WTC11 (cell line): ENCODE data around the gene SKIC8. TPM values are rescaled to one million over a fixed set of nuclear protein-coding genes. Genes with fewer than 3 reads are reported as not detected.

Experiments used
- ATAC-seq: fragments of 200-7000 bp; cut with Tn5 transposase; 2 replicates; pipeline ENCODE4 v1.10.0; 2021; ENCODE audit warnings: mild to moderate bottlenecking, moderate library complexity
- CTCF ChIA-PET: fragments of 300-600 bp; sonication (Branson Sonifier 250); formaldehyde crosslinking; loops from one replicate; lab custom pipeline; 2021; ENCODE audit warnings: antibody characterized with exemption; lab: Charles Lee
- POLR2A ChIA-PET: fragments of 350-600 bp; sonication (Branson Sonifier 250); formaldehyde crosslinking; loops from one replicate; lab custom pipeline; 2021; ENCODE audit warnings: antibody characterized with exemption; lab: Charles Lee
- DNase-seq: peaks from one replicate; pipeline ENCODE4 v3.0.0; 2021; ENCODE audit warnings: low spot score
- H3K27ac Mint-ChIP-seq: 2 replicates; pipeline ENCODE4 v1.8.0; 2021; ENCODE audit warnings: mixed read lengths
- H3K27me3 Mint-ChIP-seq: 2 replicates; pipeline ENCODE4 v1.8.0; 2021; ENCODE audit warnings: low read depth, mild to moderate bottlenecking, moderate library complexity, mixed read lengths
- H3K36me3 Mint-ChIP-seq: 2 replicates; pipeline ENCODE4 v1.8.0; 2021; ENCODE audit warnings: mixed read lengths
- H3K4me1 Mint-ChIP-seq: 2 replicates; pipeline ENCODE4 v1.8.0; 2022; ENCODE audit warnings: mixed read lengths
- H3K4me3 Mint-ChIP-seq: 2 replicates; pipeline ENCODE4 v1.8.0; 2021; ENCODE audit warnings: mild to moderate bottlenecking, moderate library complexity, mixed read lengths
- H3K9me3 Mint-ChIP-seq: 2 replicates; pipeline ENCODE4 v1.8.0; 2021; ENCODE audit warnings: mixed read lengths
- ATF2 ChIP-seq: sonication (generic); formaldehyde crosslinking; IDR thresholded peaks from 2 replicates; pipeline ENCODE4 v1.8.1; 2022; ENCODE audit warnings: low read depth, missing genetic modification reagents, borderline replicate concordance
- E2F4 ChIP-seq: sonication (generic); formaldehyde crosslinking; IDR thresholded peaks from 2 replicates; pipeline ENCODE4 v1.8.1; 2022; ENCODE audit warnings: low read depth, mild to moderate bottlenecking, moderate library complexity, missing genetic modification reagents, borderline replicate concordance
- ELF4 ChIP-seq: sonication (generic); formaldehyde crosslinking; IDR thresholded peaks from 2 replicates; pipeline ENCODE4 v1.8.1; 2022; ENCODE audit warnings: low read depth, mild to moderate bottlenecking, moderate library complexity, missing genetic modification reagents
- ETV6 ChIP-seq: sonication (generic); formaldehyde crosslinking; IDR thresholded peaks from 2 replicates; pipeline ENCODE4 v1.8.1; 2022; ENCODE audit warnings: mild to moderate bottlenecking, missing genetic modification reagents
- FOXP4 ChIP-seq: sonication (generic); formaldehyde crosslinking; IDR thresholded peaks from 2 replicates; pipeline ENCODE4 v1.8.0; 2022; ENCODE audit warnings: mild to moderate bottlenecking, missing genetic modification reagents
- IRF1 ChIP-seq: sonication (generic); formaldehyde crosslinking; IDR thresholded peaks from 2 replicates; pipeline ENCODE4 v1.8.0; 2023; ENCODE audit warnings: missing genetic modification reagents
- KAT7 ChIP-seq: sonication (generic); formaldehyde crosslinking; IDR thresholded peaks from 2 replicates; pipeline ENCODE4 v1.8.1; 2023; ENCODE audit warnings: missing genetic modification reagents, mild to moderate bottlenecking, borderline replicate concordance
- MAX ChIP-seq: sonication (generic); formaldehyde crosslinking; IDR thresholded peaks from 2 replicates; pipeline ENCODE4 v1.8.0; 2022; ENCODE audit warnings: mild to moderate bottlenecking, missing genetic modification reagents
- NR2C2 ChIP-seq: sonication (generic); formaldehyde crosslinking; IDR thresholded peaks from 2 replicates; pipeline ENCODE4 v1.8.0; 2022; ENCODE audit warnings: mild to moderate bottlenecking, missing genetic modification reagents
- SP1 ChIP-seq: sonication (generic); formaldehyde crosslinking; conservative IDR thresholded peaks from 2 replicates; pipeline ENCODE4 v1.8.1; 2022; ENCODE audit warnings: missing genetic modification reagents
- STAT6 ChIP-seq: sonication (generic); formaldehyde crosslinking; conservative IDR thresholded peaks from 2 replicates; pipeline ENCODE4 v1.8.1; 2023; ENCODE audit warnings: mild to moderate bottlenecking, low read depth, missing genetic modification reagents, moderate library complexity
- TCF7 ChIP-seq: sonication (generic); formaldehyde crosslinking; IDR thresholded peaks from 2 replicates; pipeline ENCODE4 v1.8.0; 2022; ENCODE audit warnings: mild to moderate bottlenecking, low read depth, missing genetic modification reagents, moderate library complexity
- TEAD1 ChIP-seq: sonication (generic); formaldehyde crosslinking; IDR thresholded peaks from 2 replicates; pipeline ENCODE4 v1.8.0; 2022; ENCODE audit warnings: mild to moderate bottlenecking, missing genetic modification reagents
- TEAD4 ChIP-seq: sonication (generic); formaldehyde crosslinking; IDR thresholded peaks from 2 replicates; pipeline ENCODE4 v1.8.0; 2022; ENCODE audit warnings: mild to moderate bottlenecking, missing genetic modification reagents
- TP53 ChIP-seq: sonication (generic); formaldehyde crosslinking; IDR thresholded peaks from 2 replicates; pipeline ENCODE4 v1.8.1; 2023; ENCODE audit warnings: mild to moderate bottlenecking, missing genetic modification reagents
- USF2 ChIP-seq: sonication (generic); formaldehyde crosslinking; IDR thresholded peaks from 2 replicates; pipeline ENCODE4 v1.8.1; 2023; ENCODE audit warnings: mild to moderate bottlenecking, missing genetic modification reagents, moderate library complexity
- ZBTB43 ChIP-seq: sonication (generic); formaldehyde crosslinking; IDR thresholded peaks from 2 replicates; pipeline ENCODE4 v1.8.1; 2023; ENCODE audit warnings: mild to moderate bottlenecking, missing genetic modification reagents
- ZNF317 ChIP-seq: sonication (generic); formaldehyde crosslinking; IDR thresholded peaks from 2 replicates; pipeline ENCODE4 v1.8.1; 2023; ENCODE audit warnings: low read depth, mild to moderate bottlenecking, moderate library complexity, missing genetic modification reagents, borderline replicate concordance
- ZNF423 ChIP-seq: fragments of 250-450 bp; sonication (Bioruptor Pico); IDR thresholded peaks from 2 replicates; pipeline ENCODE4 v2.1.2; 2022; ENCODE audit warnings: mild to moderate bottlenecking, moderate library complexity
- ZNF671 ChIP-seq: fragments of 250-450 bp; sonication (Bioruptor Pico); IDR thresholded peaks from 2 replicates; pipeline ENCODE4 v1.8.0; 2021; ENCODE audit warnings: mild to moderate bottlenecking
- total RNA-seq: library from RNA; stranded (reverse); gene quantifications from 3 replicates; pipeline ENCODE4 v1.2.3, GENCODE V29; 2021

SKIC8 gene
- total RNA-seq, 1 experiment from 2014 or later: 55.6 TPM

- peak; percentile 78 for DNase-seq
- ATAC-seq: peak; percentile 69
- H3K9me3 Mint-ChIP-seq: no peaks in the 10 kb centered on the region
- ChIA-PET POLR2A (no interaction called here), CTCF (interaction anchor here (0.6 to 1.6 kb wide), 4 partner anchors 25 to 69 kb away, joined by 3 to 11 read pairs (median 4); no protein-coding TSS in a partner anchor)
- H3K4me1 Mint-ChIP-seq: peaks cover 28% of the 10 kb centered on the region
- H3K27ac Mint-ChIP-seq: no peak overlapping the region
- TF ChIP-seq TEAD4 (CRISPR knock-in tag): 0 out of 2 replicates have a peak, but pooled peaks have one; percentile 10
- TF ChIP-seq KAT7 (CRISPR knock-in tag): peak; percentile 71; the same call in 1 of the 2 replicates
- peak; percentile 80; the same call in 1 of the 2 replicates for TF ChIP-seq MAX (CRISPR knock-in tag)
- TF ChIP-seq TCF7 (CRISPR knock-in tag): no peak
- no peak for TF ChIP-seq ZNF317 (CRISPR knock-in tag)
- TF ChIP-seq SP1 (CRISPR knock-in tag): no peak; the same call in 1 of the 2 replicates
- TF ChIP-seq ELF4 (CRISPR knock-in tag): no peak
- no peak for TF ChIP-seq TP53
- peak; percentile 49; the same call in 1 of the 2 replicates for TF ChIP-seq ETV6 (CRISPR knock-in tag)
- TF ChIP-seq STAT6 (CRISPR knock-in tag): no peak
- TF ChIP-seq ZNF423 (CRISPR knock-in tag): no peak
- peak; percentile 38; the same call in 1 of the 2 replicates for TF ChIP-seq FOXP4 (CRISPR knock-in tag)
- TF ChIP-seq USF2 (CRISPR knock-in tag): 0 out of 2 replicates have a peak, but pooled peaks have one; percentile 59
- peak overlapping the region; percentile 80 for H3K4me3 Mint-ChIP-seq
- peaks cover 35% of the 10 kb centered on the region for H3K36me3 Mint-ChIP-seq
- H3K27me3 Mint-ChIP-seq: peaks cover 32% of the 10 kb centered on the region
Measured at GRCh38 chr15:78341057-78341987, 41.9 kb upstream of the SKIC8 start.

- ChIA-PET POLR2A (interaction anchor here (0.6 to 0.9 kb wide), 2 partner anchors 8 to 13 kb away, joined by 4 to 6 read pairs; no protein-coding TSS in a partner anchor), CTCF (interaction anchor here (0.6 to 1.6 kb wide), 11 partner anchors 14 to 225 kb away, joined by 3 to 11 read pairs (median 4); no protein-coding TSS in a partner anchor)
- Mint-ChIP-seq H3K36me3 (peaks cover 29% of the 10 kb centered on the region), H3K9me3 (no peaks in the 10 kb centered on the region), H3K27me3 (peaks cover 32% of the 10 kb centered on the region), H3K4me1 (peaks cover 28% of the 10 kb centered on the region), H3K27ac (no peak within 1 kb of the TSS), H3K4me3 (peak within 1 kb of the TSS; percentile 80)
- peak; percentile 75 for ATAC-seq
- DNase-seq: peak; percentile 76
- no peak for TF ChIP-seq NR2C2 (CRISPR knock-in tag)
- TF ChIP-seq TEAD1: no peak
- no peak for TF ChIP-seq ZBTB43 (CRISPR knock-in tag)
- TF ChIP-seq ZNF671 (CRISPR knock-in tag): no peak
- TF ChIP-seq IRF1 (CRISPR knock-in tag): 0 out of 2 replicates have a peak, but pooled peaks have one; percentile 29
- no peak for TF ChIP-seq E2F4 (CRISPR knock-in tag)
- TF ChIP-seq ATF2: no peak
Measured at GRCh38 chr15:78340231-78341056, 41.0 kb upstream of the SKIC8 start, which contains the start of gene CRABP1. TSS of gene CRABP1 (plus strand) at chr15:78340353. CDS start at chr15:78340429, 76 bp downstream.
